IPS-NIHi7 (cell line): ENCODE measurements around the gene IKBIP.
"Not testable (repeated sequence)": the region's sequence is repeated elsewhere in the genome, so short reads cannot be mapped to it uniquely, and the experiment has no call there.

Source experiments
- DNase-seq: peaks from one replicate; pipeline ENCODE4 v3.0.0; 2012; ENCODE audit warnings: mixed read lengths; ENCODE audit errors: extremely low spot score

The IKBIP gene

GRCh38 chr12:98576795-98577194, 67.8 kb downstream of the IKBIP start:
- DNase-seq = not testable (repeated sequence)

- no peak for DNase-seq
Observed at GRCh38 chr12:98575013-98575412, 69.6 kb downstream of the IKBIP start.
